ENCODE results near the gene LAMB3.

Gene LAMB3

GRCh38 chr1:209651138-209651587 lies 1.1 kb downstream of the LAMB3 start:
- Histone ChIP-seq H3K9ac (no peak overlapping the region), H3K4me3 (no peak overlapping the region), H3K36me3 (no peaks in the 10 kb centered on the region), H4K20me1 (no peaks in the 10 kb centered on the region), H3K4me2 (peak overlapping the region; percentile 87), H3K9me3 (no peaks in the 10 kb centered on the region), H3K27ac (peak overlapping the region; percentile 42; the same call in 1 of the 2 replicates), H3K27me3 (no peaks in the 10 kb centered on the region), H3K4me1 (peaks cover 72% of the 10 kb centered on the region)
- no peak for TF ChIP-seq Cebpa-rat (IDR thresholded peaks at IDR 0.05)

GRCh38 chr1:209650454-209650853 lies 1.8 kb downstream of the LAMB3 start:
- peaks cover 79% of the 10 kb centered on the region for H3K4me1 ChIP-seq

GRCh38 chr1:209648931-209649776 lies 3.1 kb downstream of the LAMB3 start:
- Histone ChIP-seq H3K27ac (no peak overlapping the region), H3K4me2 (peak overlapping the region; percentile 87), H4K20me1 (no peaks in the 10 kb centered on the region), H3K4me1 (peaks cover 89% of the 10 kb centered on the region), H3K9ac (no peak overlapping the region), H3K27me3 (no peaks in the 10 kb centered on the region), H3K9me3 (no peaks in the 10 kb centered on the region), H3K36me3 (no peaks in the 10 kb centered on the region), H3K4me3 (no peak overlapping the region)
- no peak for TF ChIP-seq Cebpa-rat (IDR thresholded peaks at IDR 0.05)

More at GRCh38 chr1:209650454-209650853, 1.8 kb downstream of the LAMB3 start:
- no peak for TF ChIP-seq Cebpa-rat (IDR thresholded peaks at IDR 0.05)
- H3K36me3 ChIP-seq = no peaks in the 10 kb centered on the region
- no peaks in the 10 kb centered on the region for H3K27me3 ChIP-seq
- H3K4me3 ChIP-seq = no peak overlapping the region
- peak overlapping the region; percentile 42; the same call in 1 of the 2 replicates for H3K27ac ChIP-seq
- peak overlapping the region; percentile 87 for H3K4me2 ChIP-seq
- H3K9ac ChIP-seq = no peak overlapping the region
- no peaks in the 10 kb centered on the region for H3K9me3 ChIP-seq
- no peaks in the 10 kb centered on the region for H4K20me1 ChIP-seq

DNA sequence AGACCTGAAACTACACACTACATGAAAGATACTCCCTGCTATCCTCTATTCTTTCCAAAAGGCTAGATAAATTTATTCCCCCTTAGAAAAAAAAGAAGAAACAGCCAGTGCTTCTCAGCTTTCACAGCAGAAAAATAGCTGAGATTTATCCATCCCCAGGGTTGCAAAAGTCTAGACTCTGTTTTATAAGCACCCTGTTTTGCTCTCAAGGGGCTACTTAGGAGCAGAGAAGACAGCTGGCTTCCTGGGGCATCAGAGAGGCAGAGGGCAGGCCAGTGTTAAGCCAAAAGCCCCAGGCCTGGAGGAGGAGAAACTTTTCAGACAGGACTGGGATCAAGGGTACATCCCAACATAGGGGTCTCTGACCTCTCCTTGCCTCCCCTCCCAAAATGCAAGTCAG lies 3.9 kb downstream of the LAMB3 start:
- no peak for TF ChIP-seq Cebpa-rat (IDR thresholded peaks at IDR 0.05)
- Histone ChIP-seq H3K4me1 (peaks cover 81% of the 10 kb centered on the region), H3K27me3 (no peaks in the 10 kb centered on the region), H3K9ac (no peak overlapping the region), H3K4me3 (no peak overlapping the region), H3K9me3 (no peaks in the 10 kb centered on the region), H4K20me1 (no peaks in the 10 kb centered on the region), H3K27ac (no peak overlapping the region), H3K36me3 (no peaks in the 10 kb centered on the region), H3K4me2 (peak overlapping the region; percentile 87; the same call in 1 of the 2 replicates)

- Histone ChIP-seq H3K36me3 (no peaks in the 10 kb centered on the region), H4K20me1 (no peaks in the 10 kb centered on the region), H3K9ac (no peak overlapping the region), H3K27me3 (no peaks in the 10 kb centered on the region), H3K9me3 (no peaks in the 10 kb centered on the region), H3K4me1 (peaks cover 69% of the 10 kb centered on the region), H3K4me2 (no peak overlapping the region), H3K4me3 (no peak overlapping the region), H3K27ac (no peak overlapping the region)
- no peak for TF ChIP-seq Cebpa-rat (IDR thresholded peaks at IDR 0.05)
These were observed 5.1 kb downstream of the LAMB3 start for GRCh38 chr1:209647156-209647555.

DNA sequence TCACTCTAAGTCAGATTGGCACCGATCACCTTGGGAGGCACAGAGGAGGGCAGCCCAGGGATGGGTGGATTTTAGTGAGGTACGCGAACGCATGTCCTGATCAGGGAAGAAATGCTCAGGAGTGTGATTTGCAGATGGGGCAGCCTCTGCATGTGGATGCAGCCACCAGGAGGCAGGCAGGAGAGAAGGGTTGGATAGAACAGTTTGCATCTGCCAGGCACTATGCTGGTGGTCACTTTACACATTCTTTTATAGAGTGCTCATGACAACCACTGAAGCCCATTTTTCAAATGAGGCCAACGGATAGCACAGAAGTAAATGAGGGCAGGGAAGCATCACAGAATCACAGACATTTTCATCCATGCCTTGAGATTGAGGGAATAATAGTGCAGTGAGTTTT lies 5.7 kb downstream of the LAMB3 start:
- TF ChIP-seq Cebpa-rat (IDR thresholded peaks at IDR 0.05) = no peak

GRCh38 chr1:209645574-209646452 lies 6.4 kb downstream of the LAMB3 start:
- Histone ChIP-seq H3K4me3 (no peak overlapping the region), H3K9ac (no peak overlapping the region), H3K4me1 (peaks cover 58% of the 10 kb centered on the region), H4K20me1 (no peaks in the 10 kb centered on the region), H3K9me3 (no peaks in the 10 kb centered on the region), H3K27me3 (no peaks in the 10 kb centered on the region), H3K4me2 (peak overlapping the region; percentile 76), H3K36me3 (no peaks in the 10 kb centered on the region), H3K27ac (peak overlapping the region; percentile 45; the same call in 1 of the 2 replicates)
- TF ChIP-seq Cebpa-rat (IDR thresholded peaks at IDR 0.05) = no peak

More for the DNA sequence above, 5.7 kb downstream of the LAMB3 start:
- Histone ChIP-seq H3K27me3 (no peaks in the 10 kb centered on the region), H3K4me2 (peak overlapping the region; percentile 76), H3K9me3 (no peaks in the 10 kb centered on the region), H3K36me3 (no peaks in the 10 kb centered on the region), H3K4me3 (no peak overlapping the region), H3K27ac (peak overlapping the region; percentile 45; the same call in 1 of the 2 replicates), H4K20me1 (no peaks in the 10 kb centered on the region), H3K9ac (no peak overlapping the region), H3K4me1 (peaks cover 65% of the 10 kb centered on the region)

DNA sequence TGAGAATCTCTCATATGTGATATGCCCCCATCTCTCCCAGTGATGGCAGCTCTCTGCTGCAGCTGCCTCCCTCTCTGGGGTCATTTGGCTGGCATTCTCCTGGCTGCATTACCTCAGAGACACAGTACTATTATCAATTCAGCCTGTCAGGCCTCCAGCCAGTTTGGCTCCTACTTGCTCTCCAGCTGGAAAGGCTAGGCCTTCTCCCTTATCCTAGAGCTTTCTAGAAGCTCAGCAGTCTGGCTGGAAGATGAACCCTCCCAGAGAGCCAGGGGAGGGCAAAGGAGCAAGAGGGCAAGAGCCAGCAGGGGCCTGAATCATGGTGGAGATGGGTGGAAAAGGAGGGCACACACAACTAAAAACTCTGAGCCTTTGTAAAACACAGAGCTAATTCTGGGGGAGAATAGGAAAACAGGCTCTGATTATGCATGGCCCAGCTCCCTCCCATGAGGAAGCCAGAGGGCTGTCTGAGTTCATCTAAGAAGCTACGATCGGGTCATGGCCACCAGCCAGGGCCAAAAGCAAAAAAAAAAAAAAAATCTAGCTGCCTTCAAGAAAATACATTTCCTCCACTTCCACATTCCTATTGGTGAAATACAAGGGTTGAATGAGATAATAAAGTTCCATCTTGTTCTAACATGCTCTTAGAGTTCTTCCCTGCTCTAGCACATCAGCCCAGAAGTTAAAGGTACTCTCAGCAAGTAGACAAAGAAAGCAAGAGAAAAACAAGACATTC lies 8.8 kb downstream of the LAMB3 start:
- Histone ChIP-seq H3K36me3 (no peaks in the 10 kb centered on the region), H3K9ac (no peak overlapping the region)

DNA sequence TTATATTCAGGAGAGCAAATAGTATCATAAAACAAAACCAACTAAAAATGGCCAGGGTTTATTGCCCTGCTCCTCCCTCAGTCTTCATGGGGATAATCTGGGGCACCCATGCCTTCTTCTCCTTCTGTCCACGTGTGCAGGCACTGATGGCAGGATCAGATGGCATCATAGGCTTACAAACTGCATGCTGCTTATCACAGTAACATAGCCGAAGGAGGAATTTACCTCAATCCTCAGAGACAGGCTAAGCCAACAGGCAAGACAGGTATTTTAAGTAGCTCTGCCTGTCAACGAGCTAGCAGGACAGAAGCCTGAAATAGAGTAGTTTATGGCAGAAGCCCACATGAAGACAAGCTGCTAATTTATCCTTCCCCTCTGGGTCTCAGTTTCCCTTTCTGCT lies 9.4 kb downstream of the LAMB3 start:
- Histone ChIP-seq H3K9ac (no peak overlapping the region), H3K4me2 (no peak overlapping the region), H3K4me3 (no peak overlapping the region), H4K20me1 (no peaks in the 10 kb centered on the region), H3K9me3 (no peaks in the 10 kb centered on the region), H3K27ac (no peak overlapping the region), H3K27me3 (no peaks in the 10 kb centered on the region), H3K36me3 (no peaks in the 10 kb centered on the region), H3K4me1 (peaks cover 29% of the 10 kb centered on the region)
- no peak for TF ChIP-seq Cebpa-rat (IDR thresholded peaks at IDR 0.05)

More for the DNA sequence above, 8.8 kb downstream of the LAMB3 start:
- no peak for TF ChIP-seq Cebpa-rat (IDR thresholded peaks at IDR 0.05)
- Histone ChIP-seq H3K9me3 (no peaks in the 10 kb centered on the region), H3K4me1 (peaks cover 34% of the 10 kb centered on the region), H3K27me3 (no peaks in the 10 kb centered on the region), H3K4me2 (no peak overlapping the region), H3K27ac (no peak overlapping the region), H3K4me3 (no peak overlapping the region), H4K20me1 (no peaks in the 10 kb centered on the region)

Measured in BLaER1 (cell line).